Liver (tissue), 9 donors: ENCODE results near the gene EML2. TPM values are rescaled to one million over a fixed set of nuclear protein-coding genes. Genes with fewer than 3 reads are reported as not detected.

Source experiments
- DNase-seq: peaks from one replicate; pipeline ENCODE4 v3.0.0-alpha.2; 2017; ENCODE audit warnings: low spot score
- H3K27ac ChIP-seq, 2 donors: one replicate each; pipeline ENCODE4 v1.7.0; 2013; ENCODE audit warnings: inconsistent platforms in 2 of 2, low read length in 2 of 2, control low read depth in 1 of 2, low read depth in 1 of 2, mild to moderate bottlenecking in 1 of 2
- H3K27me3 ChIP-seq, 4 donors: one replicate each; pipeline versions ENCODE4 v1.6.1 to v1.7.0; 2013; ENCODE audit warnings: low read length in 3 of 4, inconsistent platforms in 1 of 4, mild to moderate bottlenecking in 1 of 4, moderate library complexity in 1 of 4; ENCODE audit not compliant: control insufficient read depth in 4 of 4, insufficient read depth in 4 of 4
- H3K36me3 ChIP-seq, 4 donors: one replicate each; pipeline versions ENCODE4 v1.6.1 to v1.7.0; 2013; ENCODE audit warnings: low read length in 3 of 4, mild to moderate bottlenecking in 3 of 4, low read depth in 1 of 4, moderate library complexity in 1 of 4; ENCODE audit not compliant: control insufficient read depth in 4 of 4, insufficient read depth in 3 of 4
- H3K4me1 ChIP-seq, 4 donors: one replicate each; pipeline versions ENCODE4 v1.6.1 to v1.7.0; 2013; ENCODE audit warnings: low read length in 3 of 4, mild to moderate bottlenecking in 3 of 4, moderate library complexity in 1 of 4; ENCODE audit not compliant: control insufficient read depth in 4 of 4, insufficient read depth in 4 of 4
- H3K4me3 ChIP-seq, 3 donors: one replicate each; pipeline versions ENCODE4 v1.6.1 to v1.7.0; 2013; ENCODE audit warnings: low read length in 3 of 3, control low read depth in 1 of 3, low read depth in 1 of 3, mild to moderate bottlenecking in 1 of 3
- H3K9ac ChIP-seq, 2 donors: one replicate each; pipeline ENCODE4 v1.7.0; 2013; ENCODE audit warnings: low read length in 2 of 2, mild to moderate bottlenecking in 2 of 2, moderate library complexity in 2 of 2, control low read depth in 1 of 2, low read depth in 1 of 2
- H3K9me3 ChIP-seq, 4 donors: one replicate each; pipeline versions ENCODE4 v1.6.1 to v1.7.0; 2013; ENCODE audit warnings: low read length in 3 of 4; ENCODE audit not compliant: control insufficient read depth in 4 of 4
- EGR1 ChIP-seq, 2 donors: IDR thresholded peaks; 2 replicates each; pipeline ENCODE4 v1.6.1; 2016 to 2018; ENCODE audit warnings: antibody characterized with exemption in 2 of 2, low read depth in 2 of 2
- FOXA1 ChIP-seq: IDR thresholded peaks from 2 replicates; pipeline ENCODE4 v1.6.1; 2016; ENCODE audit warnings: antibody characterized with exemption
- FOXA2 ChIP-seq: IDR thresholded peaks from 2 replicates; pipeline ENCODE4 v1.6.1; 2016; ENCODE audit warnings: antibody characterized with exemption
- GABPA ChIP-seq, 2 donors: IDR thresholded peaks in 1 of 2; conservative IDR thresholded peaks in 1 of 2; 2 replicates each; pipeline ENCODE4 v1.6.1; 2016; ENCODE audit warnings: antibody characterized with exemption in 2 of 2, mild to moderate bottlenecking in 1 of 2, moderate library complexity in 1 of 2
- HNF4A ChIP-seq, 2 donors: conservative IDR thresholded peaks; 2 replicates each; pipeline ENCODE4 v1.6.1; 2016; ENCODE audit warnings: antibody characterized with exemption in 2 of 2, mild to moderate bottlenecking in 2 of 2
- HNF4G ChIP-seq: IDR thresholded peaks from 2 replicates; pipeline ENCODE4 v1.6.1; 2016; ENCODE audit warnings: antibody characterized with exemption
- JUND ChIP-seq, 2 donors: IDR thresholded peaks; 2 replicates each; pipeline ENCODE4 v1.6.1; 2016; ENCODE audit warnings: antibody characterized with exemption in 2 of 2
- NR2F2 ChIP-seq: IDR thresholded peaks from 2 replicates; pipeline ENCODE4 v1.6.1; 2016; ENCODE audit warnings: antibody characterized with exemption
- RAD21 ChIP-seq, 2 donors: IDR thresholded peaks; 2 replicates each; pipeline ENCODE4 v1.6.1; 2016; ENCODE audit warnings: antibody characterized with exemption in 2 of 2, mild to moderate bottlenecking in 2 of 2
- RXRA ChIP-seq, 2 donors: IDR thresholded peaks; 2 replicates each; pipeline ENCODE4 v1.6.1; 2017 to 2018; ENCODE audit warnings: antibody characterized with exemption in 2 of 2, mild to moderate bottlenecking in 1 of 2
- SP1 ChIP-seq: IDR thresholded peaks from 2 replicates; pipeline ENCODE4 v1.6.1; 2018; ENCODE audit warnings: antibody characterized with exemption, mild to moderate bottlenecking
- TAF1 ChIP-seq: conservative IDR thresholded peaks from 2 replicates; pipeline ENCODE4 v1.6.1; 2016; ENCODE audit warnings: antibody characterized with exemption, mild to moderate bottlenecking
- YY1 ChIP-seq: IDR thresholded peaks from 2 replicates; pipeline ENCODE4 v1.6.1; 2016; ENCODE audit warnings: antibody characterized with exemption, mild to moderate bottlenecking
- WGBS: extraction: QIAGEN DNeasy Blood & Tissue Kit; methylation state at CpG from one replicate; pipeline ENCODE4 v1.1.7; 2013; 5-methylcytosine and 5-hydroxymethylcytosine counted together
- polyA plus RNA-seq, 2 donors: library from polyadenylated mRNA; stranded (reverse) in 1 of 2; unstranded in 1 of 2; fragments of 200-250 nt in 1 of 2; fragments of >200 nt in 1 of 2; fragmentation: Nextera tagmentation in 1 of 2; extraction: Ambion mirVana in 1 of 2; gene quantifications; one replicate each; pipeline versions ENCODE4 v1.2.1 to v1.2.3, GENCODE V29; 2013 to 2015
- total RNA-seq, 2 donors: library from RNA; depleted of rRNA; stranded (reverse); fragments of >200 nt; gene quantifications; one replicate each; pipeline ENCODE4 v1.2.3, GENCODE V29; 2014
- TF ChIP-seq, protein P1 (sequence below): IDR thresholded peaks from 2 replicates; pipeline ENCODE4 v1.6.1; 2016; ENCODE audit warnings: antibody characterized with exemption
- TF ChIP-seq, protein P2 (sequence below): fragments of 150-350 bp; IDR thresholded peaks from 2 replicates; pipeline ENCODE4 v1.5.1; 2017; ENCODE audit warnings: improper control_type of control experiment, low read depth, low read length; ENCODE audit not compliant: missing input control
- TF ChIP-seq, protein P3 (sequence below): IDR thresholded peaks from 2 replicates; pipeline ENCODE4 v1.6.1; 2016; ENCODE audit warnings: antibody characterized with exemption
- TF ChIP-seq, protein P4 (sequence below): IDR thresholded peaks from 2 replicates; pipeline ENCODE4 v1.6.1; 2016; ENCODE audit warnings: antibody characterized with exemption, mild to moderate bottlenecking
- TF ChIP-seq, protein P5 (sequence below): IDR thresholded peaks from 2 replicates; pipeline ENCODE4 v1.6.1; 2016; ENCODE audit warnings: antibody characterized with exemption
- donor health status: healthy.
- donor health status: healthy.
- donor health status: healthy.
- donor health status: healthy.
- donor health status: healthy.

The EML2 gene
- total and polyA plus RNA-seq, 4 donors: 1.1 to 10.4 (median 9.0) TPM

DNA sequence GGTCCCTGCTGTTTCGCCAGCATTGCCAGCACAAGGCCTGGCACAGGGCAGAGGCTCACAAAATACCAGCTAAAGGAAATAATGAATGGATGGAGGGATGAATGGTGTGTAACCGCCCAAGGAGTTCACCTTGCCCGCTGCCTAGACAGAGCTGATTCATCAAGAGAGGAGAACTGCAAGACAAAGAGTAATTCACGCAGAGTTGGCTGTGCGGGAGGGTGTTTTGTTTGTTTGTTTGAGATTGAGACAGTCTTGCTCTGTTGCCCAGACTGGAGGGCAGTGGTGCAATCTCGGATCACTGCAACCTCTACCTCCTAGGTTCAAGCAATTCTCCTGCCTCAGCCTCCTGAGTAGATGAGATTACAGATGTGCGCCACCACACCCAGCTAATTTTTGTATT is 57.6 kb downstream of the EML2 start:
- no peaks in the 10 kb centered on the region for H3K36me3 ChIP-seq
- WGBS: 65% methylated on average over 7 of the region's 7 CpGs
- DNase-seq: no peak
- H3K27me3 ChIP-seq: no peaks in the 10 kb centered on the region
- H3K27ac ChIP-seq: peak overlapping the region in 1 of 2 donors; percentile 4
- H3K9ac ChIP-seq: no peak overlapping the region
- TF ChIP-seq RXRA (IDR thresholded peaks at IDR 0.05) (no peak), EGR1 (IDR thresholded peaks at IDR 0.05; ENCODE audit: low read depth in 2 of 2) (no peak), TAF1 (no peak), FOXA2 (no peak), RAD21 (IDR thresholded peaks at IDR 0.05) (no peak), GABPA (IDR thresholded peaks at IDR 0.05 in 1 of 2, conservative IDR thresholded peaks at IDR 0.05 in 1 of 2) (no peak), FOXA1 (no peak), HNF4G (no peak), YY1 (no peak), HNF4A (conservative IDR thresholded peaks at IDR 0.05) (no peak)
- TF ChIP-seq, protein P1, sequence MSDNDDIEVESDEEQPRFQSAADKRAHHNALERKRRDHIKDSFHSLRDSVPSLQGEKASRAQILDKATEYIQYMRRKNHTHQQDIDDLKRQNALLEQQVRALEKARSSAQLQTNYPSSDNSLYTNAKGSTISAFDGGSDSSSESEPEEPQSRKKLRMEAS: no peak
- TF ChIP-seq, protein P2, sequence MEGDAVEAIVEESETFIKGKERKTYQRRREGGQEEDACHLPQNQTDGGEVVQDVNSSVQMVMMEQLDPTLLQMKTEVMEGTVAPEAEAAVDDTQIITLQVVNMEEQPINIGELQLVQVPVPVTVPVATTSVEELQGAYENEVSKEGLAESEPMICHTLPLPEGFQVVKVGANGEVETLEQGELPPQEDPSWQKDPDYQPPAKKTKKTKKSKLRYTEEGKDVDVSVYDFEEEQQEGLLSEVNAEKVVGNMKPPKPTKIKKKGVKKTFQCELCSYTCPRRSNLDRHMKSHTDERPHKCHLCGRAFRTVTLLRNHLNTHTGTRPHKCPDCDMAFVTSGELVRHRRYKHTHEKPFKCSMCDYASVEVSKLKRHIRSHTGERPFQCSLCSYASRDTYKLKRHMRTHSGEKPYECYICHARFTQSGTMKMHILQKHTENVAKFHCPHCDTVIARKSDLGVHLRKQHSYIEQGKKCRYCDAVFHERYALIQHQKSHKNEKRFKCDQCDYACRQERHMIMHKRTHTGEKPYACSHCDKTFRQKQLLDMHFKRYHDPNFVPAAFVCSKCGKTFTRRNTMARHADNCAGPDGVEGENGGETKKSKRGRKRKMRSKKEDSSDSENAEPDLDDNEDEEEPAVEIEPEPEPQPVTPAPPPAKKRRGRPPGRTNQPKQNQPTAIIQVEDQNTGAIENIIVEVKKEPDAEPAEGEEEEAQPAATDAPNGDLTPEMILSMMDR: no peak
- TF ChIP-seq, protein P3, sequence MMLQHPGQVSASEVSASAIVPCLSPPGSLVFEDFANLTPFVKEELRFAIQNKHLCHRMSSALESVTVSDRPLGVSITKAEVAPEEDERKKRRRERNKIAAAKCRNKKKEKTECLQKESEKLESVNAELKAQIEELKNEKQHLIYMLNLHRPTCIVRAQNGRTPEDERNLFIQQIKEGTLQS: no peak
- no peaks in the 10 kb centered on the region for H3K9me3 ChIP-seq
- H3K4me1 ChIP-seq: peaks cover 9 to 25% (median 17%) of the 10 kb centered on the region in 4 donors
- H3K4me3 ChIP-seq: no peak overlapping the region

DNA sequence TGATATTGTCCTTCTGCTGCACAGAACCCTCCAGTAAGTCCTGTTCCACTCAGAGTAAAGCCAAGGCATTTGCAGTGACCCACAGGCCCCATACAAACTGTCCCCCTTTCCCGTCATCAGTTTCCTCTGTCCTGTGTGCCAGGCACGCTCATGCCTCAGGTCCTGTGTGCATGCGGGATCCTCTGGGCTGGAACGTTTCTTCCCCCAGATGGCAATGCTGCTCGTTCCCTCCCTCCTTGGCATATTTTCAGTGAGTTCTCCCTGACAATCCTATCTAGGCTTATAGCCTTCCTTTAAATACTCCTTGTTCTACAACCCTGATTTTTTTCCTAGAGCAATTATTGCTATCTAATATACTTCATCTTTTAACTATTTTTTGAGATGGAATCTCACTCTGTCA is 60.3 kb downstream of the EML2 start:
- TF ChIP-seq GABPA (IDR thresholded peaks at IDR 0.05 in 1 of 2, conservative IDR thresholded peaks at IDR 0.05 in 1 of 2): no peak
- TF ChIP-seq, protein P4, sequence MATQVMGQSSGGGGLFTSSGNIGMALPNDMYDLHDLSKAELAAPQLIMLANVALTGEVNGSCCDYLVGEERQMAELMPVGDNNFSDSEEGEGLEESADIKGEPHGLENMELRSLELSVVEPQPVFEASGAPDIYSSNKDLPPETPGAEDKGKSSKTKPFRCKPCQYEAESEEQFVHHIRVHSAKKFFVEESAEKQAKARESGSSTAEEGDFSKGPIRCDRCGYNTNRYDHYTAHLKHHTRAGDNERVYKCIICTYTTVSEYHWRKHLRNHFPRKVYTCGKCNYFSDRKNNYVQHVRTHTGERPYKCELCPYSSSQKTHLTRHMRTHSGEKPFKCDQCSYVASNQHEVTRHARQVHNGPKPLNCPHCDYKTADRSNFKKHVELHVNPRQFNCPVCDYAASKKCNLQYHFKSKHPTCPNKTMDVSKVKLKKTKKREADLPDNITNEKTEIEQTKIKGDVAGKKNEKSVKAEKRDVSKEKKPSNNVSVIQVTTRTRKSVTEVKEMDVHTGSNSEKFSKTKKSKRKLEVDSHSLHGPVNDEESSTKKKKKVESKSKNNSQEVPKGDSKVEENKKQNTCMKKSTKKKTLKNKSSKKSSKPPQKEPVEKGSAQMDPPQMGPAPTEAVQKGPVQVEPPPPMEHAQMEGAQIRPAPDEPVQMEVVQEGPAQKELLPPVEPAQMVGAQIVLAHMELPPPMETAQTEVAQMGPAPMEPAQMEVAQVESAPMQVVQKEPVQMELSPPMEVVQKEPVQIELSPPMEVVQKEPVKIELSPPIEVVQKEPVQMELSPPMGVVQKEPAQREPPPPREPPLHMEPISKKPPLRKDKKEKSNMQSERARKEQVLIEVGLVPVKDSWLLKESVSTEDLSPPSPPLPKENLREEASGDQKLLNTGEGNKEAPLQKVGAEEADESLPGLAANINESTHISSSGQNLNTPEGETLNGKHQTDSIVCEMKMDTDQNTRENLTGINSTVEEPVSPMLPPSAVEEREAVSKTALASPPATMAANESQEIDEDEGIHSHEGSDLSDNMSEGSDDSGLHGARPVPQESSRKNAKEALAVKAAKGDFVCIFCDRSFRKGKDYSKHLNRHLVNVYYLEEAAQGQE: no peak
- TF ChIP-seq, protein P2: no peak
- no peak for TF ChIP-seq RAD21 (IDR thresholded peaks at IDR 0.05)
- TF ChIP-seq, protein P5, sequence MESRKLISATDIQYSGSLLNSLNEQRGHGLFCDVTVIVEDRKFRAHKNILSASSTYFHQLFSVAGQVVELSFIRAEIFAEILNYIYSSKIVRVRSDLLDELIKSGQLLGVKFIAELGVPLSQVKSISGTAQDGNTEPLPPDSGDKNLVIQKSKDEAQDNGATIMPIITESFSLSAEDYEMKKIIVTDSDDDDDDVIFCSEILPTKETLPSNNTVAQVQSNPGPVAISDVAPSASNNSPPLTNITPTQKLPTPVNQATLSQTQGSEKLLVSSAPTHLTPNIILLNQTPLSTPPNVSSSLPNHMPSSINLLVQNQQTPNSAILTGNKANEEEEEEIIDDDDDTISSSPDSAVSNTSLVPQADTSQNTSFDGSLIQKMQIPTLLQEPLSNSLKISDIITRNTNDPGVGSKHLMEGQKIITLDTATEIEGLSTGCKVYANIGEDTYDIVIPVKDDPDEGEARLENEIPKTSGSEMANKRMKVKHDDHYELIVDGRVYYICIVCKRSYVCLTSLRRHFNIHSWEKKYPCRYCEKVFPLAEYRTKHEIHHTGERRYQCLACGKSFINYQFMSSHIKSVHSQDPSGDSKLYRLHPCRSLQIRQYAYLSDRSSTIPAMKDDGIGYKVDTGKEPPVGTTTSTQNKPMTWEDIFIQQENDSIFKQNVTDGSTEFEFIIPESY: no peak
- no peak for TF ChIP-seq RXRA (IDR thresholded peaks at IDR 0.05)
- TF ChIP-seq JUND (IDR thresholded peaks at IDR 0.05): no peak
- no peak for TF ChIP-seq HNF4A (conservative IDR thresholded peaks at IDR 0.05)
- TF ChIP-seq NR2F2: no peak
- TF ChIP-seq, protein P3: no peak
- no peak for TF ChIP-seq EGR1 (IDR thresholded peaks at IDR 0.05; ENCODE audit: low read depth in 2 of 2)
- no peak for TF ChIP-seq SP1
- no peak for TF ChIP-seq FOXA1
- H3K36me3 ChIP-seq: no peaks in the 10 kb centered on the region
- WGBS: 61% methylated on average over 5 of the region's 5 CpGs

More for the DNA sequence above, 60.3 kb downstream of the EML2 start:
- Histone ChIP-seq H3K27ac (no peak overlapping the region), H3K27me3 (no peaks in the 10 kb centered on the region), H3K9ac (no peak overlapping the region), H3K9me3 (no peaks in the 10 kb centered on the region), H3K4me3 (no peak overlapping the region), H3K4me1 (peaks cover 6 to 46% (median 35%) of the 10 kb centered on the region in 4 donors)
- DNase-seq: no peak
